Measurements from ENCODE around the gene TSTD1.
"Not testable (repeated sequence)": the region's sequence is repeated elsewhere in the genome, so short reads cannot be mapped to it uniquely, and the experiment has no call there.

TSTD1 gene

GRCh38 chr1:161008869-161009510, 29.8 kb downstream of the TSTD1 start:
- DNase-seq (ENCODE audit: low spot score) = no peak

- no peak for DNase-seq (ENCODE audit: low spot score)
These were observed 31.4 kb downstream of the TSTD1 start for GRCh38 chr1:161007369-161007768.

- no peak for DNase-seq (ENCODE audit: low spot score)
These were observed 32.2 kb downstream of the TSTD1 start for GRCh38 chr1:161006563-161006962.

GRCh38 chr1:161001525-161001924, 37.2 kb downstream of the TSTD1 start:
- no peak for DNase-seq (ENCODE audit: low spot score)

GRCh38 chr1:161000736-161001480, 37.9 kb downstream of the TSTD1 start:
- DNase-seq (ENCODE audit: low spot score) = no peak

- DNase-seq (ENCODE audit: low spot score) = no peak
These were observed 39.4 kb downstream of the TSTD1 start for GRCh38 chr1:160999376-160999775.

GRCh38 chr1:160997323-160998038, 41.3 kb downstream of the TSTD1 start:
- DNase-seq (ENCODE audit: low spot score) = peak; percentile 39

GRCh38 chr1:160996178-160996577, 42.6 kb downstream of the TSTD1 start:
- no peak for DNase-seq (ENCODE audit: low spot score)

GRCh38 chr1:160993544-160994193, 45.1 kb downstream of the TSTD1 start:
- no peak for DNase-seq (ENCODE audit: low spot score)

- DNase-seq (ENCODE audit: low spot score) = not testable (repeated sequence)
These were observed 46.7 kb downstream of the TSTD1 start for GRCh38 chr1:160992036-160992435.

Data from HuH-7.5 (cell line).